NCI-H2227 (cell line): Measurements from ENCODE around the gene DISP3.

ENCODE experiments used
- DNase-seq: peaks from one replicate; lab custom pipeline; 2025; ENCODE audit not compliant: unreplicated experiment; lab: John Stamatoyannopoulos, UW

DISP3 gene

GRCh38 chr1:11525516-11525915 lies 46.6 kb downstream of the DISP3 start:
- DNase-seq: no peak

- DNase-seq: no peak
These were observed 47.3 kb downstream of the DISP3 start for GRCh38 chr1:11526071-11526895.

- no peak for DNase-seq
These were observed 48.8 kb downstream of the DISP3 start for GRCh38 chr1:11527541-11528452.

GRCh38 chr1:11528611-11529261 lies 49.8 kb downstream of the DISP3 start:
- no peak for DNase-seq

- DNase-seq: no peak
These were observed 50.4 kb downstream of the DISP3 start for GRCh38 chr1:11529330-11529729.

- DNase-seq: no peak
These were observed 51.1 kb downstream of the DISP3 start for GRCh38 chr1:11529763-11530730.

GRCh38 chr1:11530731-11531311 lies 51.9 kb downstream of the DISP3 start:
- no peak for DNase-seq

- no peak for DNase-seq
These were observed 52.4 kb downstream of the DISP3 start for GRCh38 chr1:11531314-11531870.

- DNase-seq: no peak
These were observed 53.0 kb downstream of the DISP3 start for GRCh38 chr1:11531943-11532342.

GRCh38 chr1:11533790-11534787 lies 55.1 kb downstream of the DISP3 start:
- no peak for DNase-seq

- no peak for DNase-seq
These were observed 55.9 kb downstream of the DISP3 start for GRCh38 chr1:11534846-11535245.

- DNase-seq: no peak
These were observed 56.4 kb downstream of the DISP3 start for GRCh38 chr1:11535316-11535715.

- DNase-seq: no peak
These were observed 57.0 kb downstream of the DISP3 start for GRCh38 chr1:11535761-11536572.

- no peak for DNase-seq
These were observed 57.8 kb downstream of the DISP3 start for GRCh38 chr1:11536573-11537379.

- peak; percentile 22 for DNase-seq
These were observed 58.4 kb downstream of the DISP3 start for GRCh38 chr1:11537380-11537764.

GRCh38 chr1:11537854-11538591 lies 59.1 kb downstream of the DISP3 start:
- no peak for DNase-seq
